HL-60 (cell line): ENCODE data around the gene AFF3.

ENCODE experiments used
- DNase-seq, 2 experiments: peaks; one replicate each; pipeline ENCODE4 v3.0.0-alpha.2; 2010 to 2020; ENCODE audit warnings: low read depth in 1 of 2, low spot score in 1 of 2
- H3K27ac ChIP-seq: fragments of 250-450 bp; sonication (Bioruptor Pico); replicated peaks from 2 replicates; pipeline ENCODE4 v1.5.1; 2020; ENCODE audit warnings: mild to moderate bottlenecking, moderate library complexity
- H3K27me3 ChIP-seq: fragments of 250-450 bp; sonication (Bioruptor Pico); 2 replicates; pipeline ENCODE4 v1.5.1; 2021; ENCODE audit warnings: mild to moderate bottlenecking, moderate library complexity; ENCODE audit not compliant: insufficient read depth, poor library complexity, severe bottlenecking
- H3K4me3 ChIP-seq: replicated peaks from 2 replicates; pipeline ENCODE4 v1.5.1; 2011; ENCODE audit warnings: mild to moderate bottlenecking, control low read depth, low read length; ENCODE audit not compliant: insufficient read depth
- GABPA ChIP-seq: IDR thresholded peaks from 2 replicates; pipeline ENCODE4 v1.6.1; 2012; ENCODE audit warnings: low read depth
- POLR2AphosphoS5 ChIP-seq: IDR thresholded peaks from 2 replicates; pipeline ENCODE4 v1.6.1; 2012; ENCODE audit warnings: low read depth
- REST ChIP-seq: IDR thresholded peaks from 2 replicates; pipeline ENCODE4 v1.6.1; 2012; ENCODE audit warnings: low read depth; ENCODE audit not compliant: insufficient replicate concordance
- SPI1 ChIP-seq: IDR thresholded peaks from 2 replicates; pipeline ENCODE4 v1.6.1; 2012; ENCODE audit warnings: low read depth, mild to moderate bottlenecking, borderline replicate concordance
- TF ChIP-seq, protein P1 (sequence below): IDR thresholded peaks from one replicate; pipeline ENCODE4 v1.5.1; 2011; ENCODE audit warnings: low read length, control low read depth, inconsistent platforms; ENCODE audit not compliant: insufficient read depth

Gene AFF3

DNA sequence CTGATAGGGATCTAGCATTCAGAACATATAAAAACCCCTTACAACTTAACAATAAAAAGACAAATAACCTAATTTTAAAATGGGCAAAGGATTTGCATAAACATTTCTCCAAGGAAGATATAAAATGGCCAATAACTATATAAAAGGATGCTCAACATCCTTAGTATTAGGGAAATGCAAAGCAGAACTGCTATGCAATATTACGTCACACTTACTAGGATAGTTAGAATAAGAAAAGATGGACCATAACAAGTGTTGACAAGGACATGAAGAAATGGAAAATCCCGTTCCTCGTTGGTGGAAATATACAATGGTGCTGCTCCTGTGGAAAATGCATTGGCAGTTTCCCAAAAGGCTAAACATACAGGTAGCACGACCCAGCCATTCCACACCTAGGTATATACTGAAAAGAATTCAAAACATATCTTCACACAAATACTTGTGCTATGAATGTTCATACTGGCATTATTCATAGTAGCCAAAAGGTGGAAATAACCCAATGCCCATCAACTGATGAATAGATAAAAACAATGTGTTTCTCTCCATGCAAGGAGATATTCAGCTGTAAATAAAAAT lies 604.4 kb downstream of the AFF3 start:
- DNase-seq: no peak
- no peak overlapping the region for H3K27ac ChIP-seq
- 0 out of 2 replicates have a peak, but pooled peaks have one; percentile 6 for TF ChIP-seq SPI1
- TF ChIP-seq, protein P1, sequence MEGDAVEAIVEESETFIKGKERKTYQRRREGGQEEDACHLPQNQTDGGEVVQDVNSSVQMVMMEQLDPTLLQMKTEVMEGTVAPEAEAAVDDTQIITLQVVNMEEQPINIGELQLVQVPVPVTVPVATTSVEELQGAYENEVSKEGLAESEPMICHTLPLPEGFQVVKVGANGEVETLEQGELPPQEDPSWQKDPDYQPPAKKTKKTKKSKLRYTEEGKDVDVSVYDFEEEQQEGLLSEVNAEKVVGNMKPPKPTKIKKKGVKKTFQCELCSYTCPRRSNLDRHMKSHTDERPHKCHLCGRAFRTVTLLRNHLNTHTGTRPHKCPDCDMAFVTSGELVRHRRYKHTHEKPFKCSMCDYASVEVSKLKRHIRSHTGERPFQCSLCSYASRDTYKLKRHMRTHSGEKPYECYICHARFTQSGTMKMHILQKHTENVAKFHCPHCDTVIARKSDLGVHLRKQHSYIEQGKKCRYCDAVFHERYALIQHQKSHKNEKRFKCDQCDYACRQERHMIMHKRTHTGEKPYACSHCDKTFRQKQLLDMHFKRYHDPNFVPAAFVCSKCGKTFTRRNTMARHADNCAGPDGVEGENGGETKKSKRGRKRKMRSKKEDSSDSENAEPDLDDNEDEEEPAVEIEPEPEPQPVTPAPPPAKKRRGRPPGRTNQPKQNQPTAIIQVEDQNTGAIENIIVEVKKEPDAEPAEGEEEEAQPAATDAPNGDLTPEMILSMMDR: no peak
- H3K27me3 ChIP-seq: no peaks in the 10 kb centered on the region
- H3K4me3 ChIP-seq: no peak overlapping the region

- Histone ChIP-seq H3K27ac (no peak overlapping the region), H3K27me3 (no peaks in the 10 kb centered on the region), H3K4me3 (no peak overlapping the region)
- no peak for DNase-seq
- no peak for TF ChIP-seq SPI1
- TF ChIP-seq, protein P1: no peak
- TF ChIP-seq POLR2AphosphoS5: no peak
- no peak for TF ChIP-seq REST
- no peak for TF ChIP-seq GABPA
Measured at GRCh38 chr2:99524056-99524455, 618.3 kb downstream of the AFF3 start.

DNA sequence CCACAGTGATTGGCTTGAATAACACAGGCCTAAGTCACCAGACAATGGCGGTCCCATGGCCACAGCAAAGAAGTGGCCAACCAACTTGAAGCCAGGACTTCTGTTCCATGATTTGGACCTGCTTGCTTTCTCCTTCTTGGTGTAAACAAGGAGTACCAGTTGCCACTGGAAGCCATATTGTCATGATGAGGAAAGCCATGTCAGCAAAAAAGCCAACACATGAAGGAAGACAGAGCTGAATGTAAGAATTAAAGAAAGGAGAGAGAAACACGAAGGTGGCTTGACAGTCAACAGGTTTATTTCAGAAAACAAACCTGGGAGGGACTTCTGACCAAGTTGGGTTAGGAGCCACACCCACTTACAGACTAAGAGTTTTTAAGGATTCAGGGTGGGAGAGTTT lies 620.2 kb downstream of the AFF3 start:
- H3K4me3 ChIP-seq: no peak overlapping the region
- H3K27me3 ChIP-seq: no peaks in the 10 kb centered on the region
- H3K27ac ChIP-seq: no peak overlapping the region
- TF ChIP-seq GABPA (no peak), POLR2AphosphoS5 (no peak), SPI1 (no peak), REST (no peak)
- TF ChIP-seq, protein P1: no peak
- no peak for DNase-seq

GRCh38 chr2:99520813-99521212 lies 621.6 kb downstream of the AFF3 start:
- Histone ChIP-seq H3K4me3 (no peak overlapping the region), H3K27ac (no peak overlapping the region), H3K27me3 (no peaks in the 10 kb centered on the region)
- no peak for DNase-seq
- TF ChIP-seq GABPA (no peak), REST (no peak), POLR2AphosphoS5 (no peak), SPI1 (no peak)
- TF ChIP-seq, protein P1: no peak
